GM12891 (cell line): ENCODE data around the gene PDE12.
"Not testable (repeated sequence)": the region's sequence is repeated elsewhere in the genome, so short reads cannot be mapped to it uniquely, and the experiment has no call there.

Source experiments
- PAX5 ChIP-seq: IDR thresholded peaks from 2 replicates; pipeline ENCODE4 v1.6.1; 2011; ENCODE audit warnings: low read length, moderate library complexity, mild to moderate bottlenecking; ENCODE audit not compliant: insufficient read depth, severe bottlenecking
- POLR2A ChIP-seq: IDR thresholded peaks from 2 replicates; pipeline ENCODE4 v1.6.1; 2011; ENCODE audit warnings: low read depth, low read length, control low read depth
- POLR2AphosphoS5 ChIP-seq: IDR thresholded peaks from 2 replicates; pipeline ENCODE4 v1.6.1; 2011; ENCODE audit warnings: low read depth, low read length, control low read depth
- SPI1 ChIP-seq: IDR thresholded peaks from 2 replicates; pipeline ENCODE4 v1.6.1; 2011; ENCODE audit warnings: low read depth, low read length, control low read depth
- TAF1 ChIP-seq: IDR thresholded peaks from 2 replicates; pipeline ENCODE4 v1.6.1; 2011; ENCODE audit warnings: low read depth, low read length, control low read depth

DNA sequence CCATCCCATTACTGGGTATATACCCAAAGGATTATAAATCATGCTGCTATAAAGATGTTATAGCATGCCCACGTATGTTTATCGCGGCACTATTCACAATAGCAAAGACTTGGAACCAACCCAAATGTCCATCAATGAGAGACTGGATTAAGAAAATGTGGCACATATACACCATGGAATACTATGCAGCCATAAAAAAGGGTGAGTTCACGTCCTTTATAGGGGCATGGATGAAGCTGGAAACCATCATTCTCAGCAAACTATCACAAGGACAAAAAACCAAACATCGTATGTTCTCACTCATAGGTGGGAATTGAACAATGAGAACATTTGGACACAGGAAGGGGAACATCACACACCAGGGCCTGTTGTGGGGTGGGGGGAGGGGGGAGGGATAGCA lies 55.8 kb downstream of the PDE12 start:
- not testable (repeated sequence) for TF ChIP-seq POLR2A, PAX5, POLR2AphosphoS5, TAF1, SPI1
